CD8-positive, alpha-beta memory T cell (primary cell): ENCODE data around the gene DDAH1. TPM values are rescaled to one million over a fixed set of nuclear protein-coding genes. Genes with fewer than 3 reads are reported as not detected.
A peak's percentile ranks its signal among the peaks of the same experiment; 100 is the strongest.

Experiments
- CTCF ChIA-PET: fragments of 350-600 bp; sonication (Branson Sonifier 250); formaldehyde crosslinking; loops from one replicate; lab custom pipeline; 2021; ENCODE audit warnings: antibody characterized with exemption; lab: Charles Lee
- POLR2A ChIA-PET: fragments of 350-600 bp; sonication (Branson Sonifier 250); formaldehyde crosslinking; loops from one replicate; lab custom pipeline; 2021; ENCODE audit warnings: antibody characterized with exemption; lab: Charles Lee
- DNase-seq, 5 donors: peaks; one replicate each; pipeline versions ENCODE4 v3.0.0 to v3.0.0-alpha.2; 2020 to 2022; ENCODE audit warnings: mixed read lengths in 1 of 5
- H3K27ac ChIP-seq: one replicate; pipeline ENCODE4 v1.7.0; 2013; ENCODE audit warnings: low read depth, mild to moderate bottlenecking, low read length, moderate library complexity
- H3K27me3 ChIP-seq: 2 replicates; pipeline ENCODE4 v1.7.0; 2013; ENCODE audit warnings: low read length, mild to moderate bottlenecking; ENCODE audit not compliant: insufficient read depth, poor library complexity, severe bottlenecking
- H3K36me3 ChIP-seq: 2 replicates; pipeline ENCODE4 v1.7.0; 2013; ENCODE audit warnings: mild to moderate bottlenecking, low read length, moderate library complexity; ENCODE audit not compliant: insufficient read depth
- H3K4me1 ChIP-seq: 2 replicates; pipeline ENCODE4 v1.7.0; 2013; ENCODE audit warnings: mild to moderate bottlenecking, low read length, moderate library complexity; ENCODE audit not compliant: insufficient read depth
- H3K4me3 ChIP-seq: 2 replicates; pipeline ENCODE4 v1.7.0; 2013; ENCODE audit warnings: mild to moderate bottlenecking, low read length
- H3K9me3 ChIP-seq: 2 replicates; pipeline ENCODE4 v1.7.0; 2013; ENCODE audit warnings: mild to moderate bottlenecking, low read length
- H3K27ac Mint-ChIP-seq, 8 donors: one replicate each; pipeline ENCODE4 v1.8.0; 2020 to 2021; ENCODE audit warnings: mixed read lengths in 8 of 8, mild to moderate bottlenecking in 6 of 8, inconsistent platforms in 3 of 8, moderate library complexity in 3 of 8
- H3K27me3 Mint-ChIP-seq, 2 donors: one replicate each; pipeline ENCODE4 v1.8.0; 2020 to 2021; ENCODE audit warnings: mixed read lengths in 2 of 2, mild to moderate bottlenecking in 1 of 2, moderate library complexity in 1 of 2
- H3K36me3 Mint-ChIP-seq, 3 donors: one replicate each; pipeline ENCODE4 v1.8.0; 2020 to 2021; ENCODE audit warnings: mixed read lengths in 3 of 3, inconsistent platforms in 1 of 3, mild to moderate bottlenecking in 1 of 3
- H3K4me1 Mint-ChIP-seq, 3 donors: one replicate each; pipeline ENCODE4 v1.8.0; 2020 to 2021; ENCODE audit warnings: mixed read lengths in 3 of 3, inconsistent platforms in 1 of 3, mild to moderate bottlenecking in 1 of 3
- H3K4me3 Mint-ChIP-seq, 7 donors: one replicate each; pipeline ENCODE4 v1.8.0; 2020 to 2021; ENCODE audit warnings: mixed read lengths in 7 of 7, mild to moderate bottlenecking in 6 of 7, moderate library complexity in 4 of 7, inconsistent platforms in 2 of 7
- H3K9me3 Mint-ChIP-seq, 5 donors: one replicate each; pipeline ENCODE4 v1.8.0; 2020 to 2022; ENCODE audit warnings: mixed read lengths in 5 of 5, mild to moderate bottlenecking in 3 of 5, moderate library complexity in 2 of 5, inconsistent platforms in 1 of 5
- polyA plus RNA-seq: library from polyadenylated mRNA; unstranded; fragments of 300-500 nt; fragmentation: Illumina TruSeq; gene quantifications from one replicate; pipeline ENCODE4 v1.2.3, GENCODE V29; 2021
- total RNA-seq, 2 experiments: library from RNA; stranded (reverse); gene quantifications; one replicate each; pipeline ENCODE4 v1.2.3, GENCODE V29; 2021

DDAH1 gene
- total and polyA plus RNA-seq, 3 experiments from 2014 or later = not detected

- no peaks in the 10 kb centered on the region for H3K9me3 ChIP-seq
- H3K27ac Mint-ChIP-seq = no peak overlapping the region
- no peaks in the 10 kb centered on the region for H3K4me1 ChIP-seq
- H3K36me3 ChIP-seq = no peaks in the 10 kb centered on the region
- H3K27ac ChIP-seq = no peak overlapping the region
- H3K27me3 ChIP-seq = no peaks in the 10 kb centered on the region
- H3K9me3 Mint-ChIP-seq = peaks cover 0 to 4% (median 0%) of the 10 kb centered on the region in 5 donors
- no peak overlapping the region for H3K4me3 Mint-ChIP-seq
- no peaks in the 10 kb centered on the region for H3K4me1 Mint-ChIP-seq
- H3K36me3 Mint-ChIP-seq = no peaks in the 10 kb centered on the region
- CTCF ChIA-PET = no interaction called here
- no peak for DNase-seq
- POLR2A ChIA-PET = no interaction called here
- peaks cover 6 to 27% of the 10 kb centered on the region in 2 donors for H3K27me3 Mint-ChIP-seq
- H3K4me3 ChIP-seq = no peak overlapping the region
Observed at GRCh38 chr1:85427849-85428248, 37.1 kb downstream of the DDAH1 start.

- Histone ChIP-seq H3K4me1 (no peaks in the 10 kb centered on the region), H3K36me3 (no peaks in the 10 kb centered on the region), H3K27me3 (no peaks in the 10 kb centered on the region), H3K27ac (no peak overlapping the region), H3K9me3 (no peaks in the 10 kb centered on the region), H3K4me3 (no peak overlapping the region)
- Mint-ChIP-seq H3K4me3 (no peak overlapping the region), H3K4me1 (no peaks in the 10 kb centered on the region), H3K27me3 (peaks cover 6 to 28% of the 10 kb centered on the region in 2 donors), H3K27ac (no peak overlapping the region), H3K36me3 (no peaks in the 10 kb centered on the region), H3K9me3 (peaks cover 0 to 4% (median 0%) of the 10 kb centered on the region in 5 donors)
- no peak for DNase-seq
- POLR2A ChIA-PET = no interaction called here
- CTCF ChIA-PET = no interaction called here
Observed at GRCh38 chr1:85427331-85427730, 37.6 kb downstream of the DDAH1 start.

GRCh38 chr1:85421179-85421578, 43.8 kb downstream of the DDAH1 start:
- Histone ChIP-seq H3K9me3 (peaks cover 4% of the 10 kb centered on the region), H3K36me3 (no peaks in the 10 kb centered on the region), H3K27ac (no peak overlapping the region), H3K27me3 (no peaks in the 10 kb centered on the region), H3K4me1 (no peaks in the 10 kb centered on the region), H3K4me3 (no peak overlapping the region)
- Mint-ChIP-seq H3K36me3 (no peaks in the 10 kb centered on the region), H3K27me3 (peaks cover 5 to 18% of the 10 kb centered on the region in 2 donors), H3K9me3 (peaks cover 9 to 14% (median 10%) of the 10 kb centered on the region in 5 donors), H3K4me1 (no peaks in the 10 kb centered on the region), H3K4me3 (no peak overlapping the region), H3K27ac (no peak overlapping the region)
- POLR2A ChIA-PET = no interaction called here
- CTCF ChIA-PET = no interaction called here
- DNase-seq = no peak

- peaks cover 4% of the 10 kb centered on the region for H3K9me3 ChIP-seq
- H3K27me3 Mint-ChIP-seq = peaks cover 4 to 19% of the 10 kb centered on the region in 2 donors
- H3K36me3 ChIP-seq = no peaks in the 10 kb centered on the region
- ChIA-PET POLR2A (no interaction called here), CTCF (no interaction called here)
- no peak overlapping the region for H3K27ac Mint-ChIP-seq
- H3K27ac ChIP-seq = no peak overlapping the region
- no peaks in the 10 kb centered on the region for H3K4me1 Mint-ChIP-seq
- H3K9me3 Mint-ChIP-seq = peaks cover 9 to 14% (median 10%) of the 10 kb centered on the region in 5 donors
- DNase-seq = no peak
- no peaks in the 10 kb centered on the region for H3K27me3 ChIP-seq
- no peaks in the 10 kb centered on the region for H3K4me1 ChIP-seq
- no peak overlapping the region for H3K4me3 Mint-ChIP-seq
- H3K36me3 Mint-ChIP-seq = no peaks in the 10 kb centered on the region
- H3K4me3 ChIP-seq = no peak overlapping the region
Observed at GRCh38 chr1:85420199-85420598, 44.8 kb downstream of the DDAH1 start.

- H3K27ac ChIP-seq = no peak overlapping the region
- no peak for DNase-seq
- H3K27me3 ChIP-seq = no peaks in the 10 kb centered on the region
- no peak overlapping the region for H3K27ac Mint-ChIP-seq
- ChIA-PET POLR2A (no interaction called here), CTCF (no interaction called here)
- H3K4me3 ChIP-seq = no peak overlapping the region
- H3K9me3 Mint-ChIP-seq = peaks cover 9 to 14% (median 10%) of the 10 kb centered on the region in 5 donors
- no peaks in the 10 kb centered on the region for H3K36me3 ChIP-seq
- H3K36me3 Mint-ChIP-seq = no peaks in the 10 kb centered on the region
- peaks cover 2 to 17% of the 10 kb centered on the region in 2 donors for H3K27me3 Mint-ChIP-seq
- H3K9me3 ChIP-seq = peaks cover 4% of the 10 kb centered on the region
- H3K4me1 Mint-ChIP-seq = no peaks in the 10 kb centered on the region
- no peak overlapping the region for H3K4me3 Mint-ChIP-seq
- H3K4me1 ChIP-seq = no peaks in the 10 kb centered on the region
Observed at GRCh38 chr1:85417876-85418275, 47.1 kb downstream of the DDAH1 start.

- H3K4me3 Mint-ChIP-seq = no peak overlapping the region
- no peak for DNase-seq
- H3K9me3 ChIP-seq = peaks cover 4% of the 10 kb centered on the region
- ChIA-PET CTCF (no interaction called here), POLR2A (no interaction called here)
- H3K4me1 Mint-ChIP-seq = no peaks in the 10 kb centered on the region
- no peak overlapping the region for H3K4me3 ChIP-seq
- H3K9me3 Mint-ChIP-seq = peaks cover 9 to 14% (median 10%) of the 10 kb centered on the region in 5 donors
- H3K36me3 Mint-ChIP-seq = no peaks in the 10 kb centered on the region
- H3K36me3 ChIP-seq = no peaks in the 10 kb centered on the region
- no peaks in the 10 kb centered on the region for H3K4me1 ChIP-seq
- H3K27ac ChIP-seq = no peak overlapping the region
- H3K27me3 Mint-ChIP-seq = peaks cover 2 to 13% of the 10 kb centered on the region in 2 donors
- H3K27me3 ChIP-seq = no peaks in the 10 kb centered on the region
- H3K27ac Mint-ChIP-seq = no peak overlapping the region
Observed at GRCh38 chr1:85417017-85417416, 47.9 kb downstream of the DDAH1 start.

- no peaks in the 10 kb centered on the region for H3K36me3 ChIP-seq
- H3K4me3 Mint-ChIP-seq = no peak overlapping the region
Observed at GRCh38 chr1:85413169-85413568, 51.8 kb downstream of the DDAH1 start.

GRCh38 chr1:85411567-85412305, 53.2 kb downstream of the DDAH1 start:
- Mint-ChIP-seq H3K27ac (peak overlapping the region in 1 of 8 donors; percentile 55), H3K36me3 (no peaks in the 10 kb centered on the region), H3K9me3 (no peaks in the 10 kb centered on the region), H3K4me3 (no peak overlapping the region), H3K27me3 (peaks cover 0 to 16% of the 10 kb centered on the region in 2 donors), H3K4me1 (no peaks in the 10 kb centered on the region)
- Histone ChIP-seq H3K4me3 (no peak overlapping the region), H3K36me3 (no peaks in the 10 kb centered on the region), H3K4me1 (no peaks in the 10 kb centered on the region), H3K27me3 (no peaks in the 10 kb centered on the region), H3K9me3 (no peaks in the 10 kb centered on the region), H3K27ac (no peak overlapping the region)
- no peak for DNase-seq
- POLR2A ChIA-PET = no interaction called here
- CTCF ChIA-PET = no interaction called here

More at GRCh38 chr1:85413169-85413568, 51.8 kb downstream of the DDAH1 start:
- POLR2A ChIA-PET = no interaction called here
- H3K27ac Mint-ChIP-seq = no peak overlapping the region
- H3K36me3 Mint-ChIP-seq = no peaks in the 10 kb centered on the region
- H3K27me3 Mint-ChIP-seq = peaks cover 2 to 16% of the 10 kb centered on the region in 2 donors
- no peaks in the 10 kb centered on the region for H3K4me1 ChIP-seq
- no peaks in the 10 kb centered on the region for H3K27me3 ChIP-seq
- H3K27ac ChIP-seq = no peak overlapping the region
- no peak overlapping the region for H3K4me3 ChIP-seq
- no peak for DNase-seq
- CTCF ChIA-PET = no interaction called here
- H3K9me3 ChIP-seq = no peaks in the 10 kb centered on the region
- H3K9me3 Mint-ChIP-seq = no peaks in the 10 kb centered on the region
- H3K4me1 Mint-ChIP-seq = no peaks in the 10 kb centered on the region
